ENCODE results near the gene MT4.

GRCh38 chr16:56532714-56533113 is 32.2 kb upstream of the MT4 start:
- TF ChIP-seq, protein P1, sequence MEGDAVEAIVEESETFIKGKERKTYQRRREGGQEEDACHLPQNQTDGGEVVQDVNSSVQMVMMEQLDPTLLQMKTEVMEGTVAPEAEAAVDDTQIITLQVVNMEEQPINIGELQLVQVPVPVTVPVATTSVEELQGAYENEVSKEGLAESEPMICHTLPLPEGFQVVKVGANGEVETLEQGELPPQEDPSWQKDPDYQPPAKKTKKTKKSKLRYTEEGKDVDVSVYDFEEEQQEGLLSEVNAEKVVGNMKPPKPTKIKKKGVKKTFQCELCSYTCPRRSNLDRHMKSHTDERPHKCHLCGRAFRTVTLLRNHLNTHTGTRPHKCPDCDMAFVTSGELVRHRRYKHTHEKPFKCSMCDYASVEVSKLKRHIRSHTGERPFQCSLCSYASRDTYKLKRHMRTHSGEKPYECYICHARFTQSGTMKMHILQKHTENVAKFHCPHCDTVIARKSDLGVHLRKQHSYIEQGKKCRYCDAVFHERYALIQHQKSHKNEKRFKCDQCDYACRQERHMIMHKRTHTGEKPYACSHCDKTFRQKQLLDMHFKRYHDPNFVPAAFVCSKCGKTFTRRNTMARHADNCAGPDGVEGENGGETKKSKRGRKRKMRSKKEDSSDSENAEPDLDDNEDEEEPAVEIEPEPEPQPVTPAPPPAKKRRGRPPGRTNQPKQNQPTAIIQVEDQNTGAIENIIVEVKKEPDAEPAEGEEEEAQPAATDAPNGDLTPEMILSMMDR (IDR thresholded peaks at IDR 0.05) = no peak
- TF ChIP-seq EP300 (IDR thresholded peaks at IDR 0.05) = no peak

Measured in esophagus muscularis mucosa (tissue), 3 donors.